H1 (cell line): ENCODE measurements around the gene FLOT1. TPM values are rescaled to one million over a fixed set of nuclear protein-coding genes. Genes with fewer than 3 reads are reported as not detected.

Experiments
- CTCF ChIA-PET: fragments of 300-600 bp; sonication (Branson Sonifier 250); formaldehyde crosslinking; loops from one replicate; lab custom pipeline; 2021; ENCODE audit not compliant: partially characterized antibody; lab: Charles Lee
- POLR2A ChIA-PET: fragments of 300-600 bp; sonication (Branson Sonifier 250); formaldehyde crosslinking; loops from one replicate; lab custom pipeline; 2021; ENCODE audit warnings: inconsistent platforms; ENCODE audit not compliant: partially characterized antibody; lab: Charles Lee
- DNase-seq, 2 experiments: peaks; one replicate each; pipeline versions ENCODE4 v3.0.0 to v3.0.0-alpha.2; 2010 to 2022; ENCODE audit warnings: low spot score in 2 of 2, low read depth in 1 of 2, mixed read lengths in 1 of 2
- FAIRE-seq: peaks from 2 replicates; lab custom pipeline; 2011; peaks lifted over from hg19 to GRCh38; lab: Jason Lieb, UNC
- H2AFZ ChIP-seq: 2 replicates; pipeline ENCODE4 v1.8.1; 2012; ENCODE audit warnings: low read length, inconsistent platforms
- H2AK5ac ChIP-seq: 2 replicates; pipeline ENCODE4 v1.6.1; 2013; ENCODE audit warnings: low read depth, low read length
- H2BK120ac ChIP-seq: replicated peaks from 2 replicates; pipeline ENCODE3; 2013; ENCODE audit warnings: low read depth, low read length, inconsistent platforms
- H2BK12ac ChIP-seq: 2 replicates; pipeline ENCODE4 v1.6.1; 2013; ENCODE audit warnings: low read depth, low read length
- H2BK15ac ChIP-seq: 2 replicates; pipeline ENCODE4 v1.6.1; 2013; ENCODE audit warnings: low read length
- H2BK20ac ChIP-seq: 2 replicates; pipeline ENCODE4 v1.6.1; 2013; ENCODE audit warnings: low read length
- H2BK5ac ChIP-seq: 2 replicates; pipeline ENCODE4 v1.6.1; 2013; ENCODE audit warnings: low read depth, low read length
- H3K14ac ChIP-seq: 2 replicates; pipeline ENCODE4 v1.6.1; 2013; ENCODE audit warnings: inconsistent platforms; ENCODE audit not compliant: insufficient read length
- H3K18ac ChIP-seq: 2 replicates; pipeline ENCODE4 v1.6.1; 2013; ENCODE audit warnings: low read length; ENCODE audit errors: extremely low read depth
- H3K23ac ChIP-seq: 2 replicates; pipeline ENCODE4 v1.6.1; 2013; ENCODE audit warnings: inconsistent platforms; ENCODE audit not compliant: insufficient read length
- H3K23me2 ChIP-seq: 2 replicates; pipeline ENCODE4 v1.6.1; 2013; ENCODE audit warnings: low read depth, low read length
- H3K27ac ChIP-seq: 2 replicates; pipeline ENCODE4 v1.6.1; 2011; ENCODE audit warnings: low read depth, low read length, inconsistent platforms
- H3K27me3 ChIP-seq, 4 experiments: replicated peaks in 1 of 4; 1 replicate in 1 of 4; 2 replicates in 3 of 4; pipeline versions ENCODE4 v1.6.1 to v1.8.1; 2011 to 2013; ENCODE audit warnings: low read length in 3 of 4, mild to moderate bottlenecking in 3 of 4, inconsistent platforms in 2 of 4, mixed read lengths in 2 of 4, moderate library complexity in 1 of 4; ENCODE audit not compliant: control insufficient read depth in 3 of 4, insufficient read depth in 3 of 4; ENCODE audit errors: extremely low read depth in 1 of 4
- H3K36me3 ChIP-seq, 4 experiments: 2 replicates each; pipeline versions ENCODE4 v1.6.1 to v1.8.1; 2011 to 2013; ENCODE audit warnings: mild to moderate bottlenecking in 4 of 4, low read length in 3 of 4, moderate library complexity in 2 of 4, control low read depth in 1 of 4, inconsistent platforms in 1 of 4; ENCODE audit not compliant: insufficient read depth in 4 of 4, control insufficient read depth in 2 of 4
- H3K4ac ChIP-seq: replicated peaks from 2 replicates; pipeline ENCODE3; 2013; ENCODE audit warnings: low read length, low read depth, mixed read lengths, inconsistent platforms; ENCODE audit not compliant: insufficient read length
- H3K4me1 ChIP-seq, 4 experiments: replicated peaks in 1 of 4; 1 replicate in 1 of 4; 2 replicates in 3 of 4; pipeline versions ENCODE4 v1.6.1 to v1.8.1; 2011 to 2013; ENCODE audit warnings: low read length in 3 of 4, inconsistent platforms in 2 of 4, mixed read lengths in 1 of 4; ENCODE audit not compliant: insufficient read depth in 4 of 4, control insufficient read depth in 3 of 4
- H3K4me2 ChIP-seq, 2 experiments: 2 replicates each; pipeline versions ENCODE4 v1.6.1 to v1.8.1; 2011 to 2013; ENCODE audit warnings: low read depth in 2 of 2, low read length in 2 of 2, control low read depth in 1 of 2, inconsistent platforms in 1 of 2, mild to moderate bottlenecking in 1 of 2; ENCODE audit not compliant: insufficient read depth in 1 of 2
- H3K4me3 ChIP-seq, 4 experiments: fragments of 200-600, 300-600 bp in 1 of 4; sonication (generic), shearing (Covaris generic), sonication (Bioruptor Twin) in 1 of 4; 2 replicates each; pipeline versions ENCODE4 v1.5.1 to v1.8.1; 2011 to 2016; ENCODE audit warnings: low read length in 4 of 4, low read depth in 3 of 4, control low read depth in 2 of 4, inconsistent platforms in 2 of 4, mild to moderate bottlenecking in 2 of 4, mixed read lengths in 1 of 4, moderate library complexity in 1 of 4; ENCODE audit not compliant: insufficient read depth in 2 of 4; ENCODE audit errors: extremely low read depth in 1 of 4
- H3K56ac ChIP-seq: replicated peaks from 2 replicates; pipeline ENCODE3; 2013; ENCODE audit warnings: low read depth, mild to moderate bottlenecking, mixed read lengths, low read length, inconsistent platforms; ENCODE audit not compliant: insufficient read length
- H3K79me1 ChIP-seq: 2 replicates; pipeline ENCODE4 v1.6.1; 2013; ENCODE audit warnings: low read depth, low read length, control low read depth
- H3K79me2 ChIP-seq, 2 experiments: 2 replicates each; pipeline versions ENCODE4 v1.6.1 to v1.8.1; 2012 to 2013; ENCODE audit warnings: low read length in 2 of 2, mild to moderate bottlenecking in 2 of 2, inconsistent platforms in 1 of 2; ENCODE audit not compliant: insufficient read depth in 2 of 2, control insufficient read depth in 1 of 2
- H3K9ac ChIP-seq, 4 experiments: replicated peaks in 1 of 4; 1 replicate in 1 of 4; 2 replicates in 3 of 4; pipeline versions ENCODE4 v1.6.1 to v1.8.1; 2011 to 2013; ENCODE audit warnings: low read depth in 3 of 4, low read length in 3 of 4, control low read depth in 2 of 4, mild to moderate bottlenecking in 2 of 4, moderate library complexity in 2 of 4, inconsistent platforms in 1 of 4; ENCODE audit errors: extremely low read depth in 1 of 4
- H3K9me3 ChIP-seq, 2 experiments: 2 replicates each; pipeline versions ENCODE4 v1.6.1 to v1.8.1; 2012 to 2013; ENCODE audit warnings: mild to moderate bottlenecking in 2 of 2, moderate library complexity in 2 of 2, control low read depth in 1 of 2, inconsistent platforms in 1 of 2, low read depth in 1 of 2, low read length in 1 of 2, mixed read lengths in 1 of 2; ENCODE audit not compliant: insufficient read depth in 2 of 2
- H4K20me1 ChIP-seq, 2 experiments: replicated peaks in 1 of 2; 2 replicates each; pipeline versions ENCODE3 to v1.8.1; 2011 to 2013; ENCODE audit warnings: inconsistent platforms in 2 of 2, low read length in 2 of 2, mild to moderate bottlenecking in 1 of 2; ENCODE audit not compliant: insufficient read depth in 2 of 2, control insufficient read depth in 1 of 2
- H4K5ac ChIP-seq: 2 replicates; pipeline ENCODE4 v1.6.1; 2013; ENCODE audit warnings: low read length, low read depth, mixed read lengths, inconsistent platforms; ENCODE audit not compliant: insufficient read length
- H4K8ac ChIP-seq: 2 replicates; pipeline ENCODE4 v1.8.0; 2013; ENCODE audit warnings: mild to moderate bottlenecking, moderate library complexity, low read length, inconsistent platforms; ENCODE audit not compliant: insufficient read depth; ENCODE audit errors: extremely low read depth
- H4K91ac ChIP-seq: replicated peaks from 2 replicates; pipeline ENCODE3; 2013; ENCODE audit warnings: low read length, mixed read lengths, inconsistent platforms; ENCODE audit not compliant: insufficient read length
- CREB1 ChIP-seq: IDR thresholded peaks from 2 replicates; pipeline ENCODE4 v1.6.1; 2012; ENCODE audit warnings: inconsistent platforms
- GABPA ChIP-seq: IDR thresholded peaks from 2 replicates; pipeline ENCODE4 v1.6.1; 2011; ENCODE audit warnings: mild to moderate bottlenecking, low read length, moderate library complexity, borderline replicate concordance; ENCODE audit not compliant: insufficient read depth
- HDAC2 ChIP-seq, 2 experiments: fragments of 300-600 bp in 1 of 2; sonication (generic) in 1 of 2; IDR thresholded peaks; 2 replicates each; pipeline ENCODE4 v1.6.1; 2011 to 2012; ENCODE audit warnings: low read depth in 2 of 2, low read length in 2 of 2, mild to moderate bottlenecking in 2 of 2, moderate library complexity in 2 of 2, borderline replicate concordance in 1 of 2, inconsistent platforms in 1 of 2
- JUN ChIP-seq: IDR thresholded peaks from 2 replicates; pipeline ENCODE4 v1.6.1; 2011; ENCODE audit warnings: low read depth, mild to moderate bottlenecking, improper control_type of control experiment, low read length
- NANOG ChIP-seq: IDR thresholded peaks from 2 replicates; pipeline ENCODE4 v1.6.1; 2011; ENCODE audit warnings: low read length, low read depth, mild to moderate bottlenecking, inconsistent platforms; ENCODE audit not compliant: insufficient read depth, poor library complexity, severe bottlenecking
- POLR2A ChIP-seq, 2 experiments: IDR thresholded peaks; 1 replicate in 1 of 2; 2 replicates in 1 of 2; pipeline ENCODE4 v1.6.1; 2011; ENCODE audit warnings: low read depth in 2 of 2, low read length in 2 of 2, mild to moderate bottlenecking in 2 of 2; ENCODE audit errors: control extremely low read depth in 1 of 2
- TAF1 ChIP-seq: IDR thresholded peaks from 2 replicates; pipeline ENCODE4 v1.6.1; 2011; ENCODE audit warnings: mild to moderate bottlenecking, low read depth, low read length
- TBP ChIP-seq: IDR thresholded peaks from 2 replicates; pipeline ENCODE4 v1.6.1; 2011; ENCODE audit warnings: low read depth, low read length, improper control_type of control experiment
- TCF12 ChIP-seq: IDR thresholded peaks from 2 replicates; pipeline ENCODE4 v1.6.1; 2011; ENCODE audit warnings: low read depth, mild to moderate bottlenecking, low read length
- ZNF274 ChIP-seq: IDR thresholded peaks from 2 replicates; pipeline ENCODE4 v1.7.0; 2012; ENCODE audit warnings: low read length, borderline replicate concordance; ENCODE audit errors: extremely low read depth
- WGBS, 2 experiments: shearing (Covaris generic) in 1 of 2; methylation state at CpG; one replicate each; pipeline versions ENCODE4 v1.1.6 to v1.1.7; 2013 to 2015; ENCODE audit warnings: low lambda C conversion rate in 2 of 2, mixed read lengths in 2 of 2, inconsistent platforms in 1 of 2, low coverage in 1 of 2, missing lambda C conversion rate in 1 of 2; ENCODE audit not compliant: insufficient replicate concordance in 2 of 2, insufficient coverage in 1 of 2, insufficient read length in 1 of 2; ENCODE audit errors: extremely low coverage in 1 of 2, missing lambda C conversion rate in 1 of 2; 5-methylcytosine and 5-hydroxymethylcytosine counted together
- polyA plus RNA-seq, 7 experiments: library from polyadenylated mRNA; depleted of rRNA in 3 of 7; stranded (reverse) in 5 of 7; unstranded in 2 of 7; fragments of >200 nt in 5 of 7; fragments of 200-250 nt in 2 of 7; gene quantifications; 1 replicate in 5 of 7; 2 replicates in 1 of 7; 4 replicates in 1 of 7; pipeline versions ENCODE4 v1.2.1 to v1.2.3, GENCODE V29; 2011 to 2013; ENCODE audit warnings: missing spikeins in 2 of 7, mixed read lengths in 2 of 7
- total RNA-seq: library from RNA; stranded (reverse); fragmentation: NEBNext Ultra II Directional; extraction: Animal tissue kit (Norgen Biotek cat#: 25700); gene quantifications from 2 replicates; pipeline ENCODE4 v1.2.1, GENCODE V29; 2021
- TF ChIP-seq, protein P1 (sequence below): IDR thresholded peaks from 2 replicates; pipeline ENCODE4 v1.6.1; 2012; ENCODE audit warnings: inconsistent platforms

The FLOT1 gene
- total and polyA plus RNA-seq, 2 of the 8 experiments (the other 6 are each of a cell fraction or from before 2014, with no cell fraction given) = 87.5 to 88.1 TPM

DNA sequence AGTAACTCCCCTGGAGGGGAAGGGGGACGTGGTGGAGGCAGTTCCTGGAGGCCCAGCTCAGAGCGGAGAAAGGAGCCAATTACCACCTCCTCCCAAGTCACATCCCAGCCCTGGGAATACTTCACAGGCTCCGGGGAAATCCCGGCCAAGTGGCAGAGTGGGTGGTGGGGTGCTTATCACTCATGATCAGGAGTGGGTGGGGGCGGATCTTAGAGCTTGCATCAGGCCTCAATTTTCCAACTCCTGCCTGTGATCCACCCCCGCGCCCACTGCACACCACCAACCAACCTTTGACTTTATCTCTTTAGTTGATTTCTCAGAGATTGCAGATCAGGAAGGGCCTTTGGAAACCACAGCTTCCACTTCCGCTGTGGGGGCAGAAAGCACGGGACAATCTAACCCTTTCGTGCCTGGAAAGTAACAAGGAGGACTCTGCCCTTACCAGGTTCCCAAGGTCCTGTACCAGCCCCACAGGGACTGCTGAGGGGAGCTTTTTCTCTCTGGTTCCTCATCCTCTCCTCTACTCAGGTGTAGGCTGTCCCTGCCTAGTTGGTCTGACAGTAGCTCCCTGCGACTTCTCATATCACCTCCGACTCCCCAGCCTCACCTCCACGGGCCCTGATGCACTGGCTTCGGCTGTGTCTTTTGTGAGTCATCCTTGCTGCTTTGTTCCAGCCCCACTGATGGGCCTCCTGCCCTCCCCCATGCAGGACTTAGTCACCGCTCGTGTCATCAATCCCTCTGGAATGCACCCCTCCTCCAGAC, 26.8 kb upstream of the FLOT1 start:
- Histone ChIP-seq H3K4ac (no peak overlapping the region), H3K23me2 (no peaks in the 10 kb centered on the region), H3K18ac (peak overlapping the region; percentile 85; the same call in 1 of the 2 replicates), H3K4me3 (no peak overlapping the region), H4K91ac (peak overlapping the region; percentile 72), H3K56ac (no peak overlapping the region), H3K27ac (no peak overlapping the region), H2AK5ac (peak overlapping the region; percentile 75; the same call in 1 of the 2 replicates), H2BK5ac (peak overlapping the region; percentile 72; the same call in 1 of the 2 replicates), H3K9me3 (no peaks in the 10 kb centered on the region), H3K27me3 (no peaks in the 10 kb centered on the region), H3K23ac (no peak overlapping the region), H4K20me1 (no peaks in the 10 kb centered on the region), H3K4me2 (no peak overlapping the region), H3K79me1 (no peaks in the 10 kb centered on the region), H3K79me2 (no peaks in the 10 kb centered on the region), H4K5ac (peak overlapping the region; percentile 10), H3K36me3 (no peaks in the 10 kb centered on the region), H4K8ac (no peak overlapping the region; the same call in 1 of the 2 replicates), H2AFZ (peak overlapping the region; percentile 82), H2BK120ac (peak overlapping the region; percentile 77), H2BK20ac (peak overlapping the region; percentile 93), H2BK15ac (peak overlapping the region; percentile 48; the same call in 1 of the 2 replicates), H3K9ac (no peak overlapping the region; a peak in 1 of 7 replicates), H3K14ac (no peak overlapping the region), H2BK12ac (peak overlapping the region; percentile 97), H3K4me1 (peaks cover 4 to 12% (median 8%) of the 10 kb centered on the region in 4 experiments)
- ChIA-PET POLR2A (interaction anchor here (0.6 to 1.4 kb wide), 9 partner anchors 12 to 116 kb away, joined by 3 to 6 read pairs (median 3); partner anchors contain the start of genes FLOT1 and IER3), CTCF (interaction anchor here (0.6 to 1.4 kb wide), 5 partner anchors 21 to 275 kb away, joined by 3 to 5 read pairs (median 3); partner anchors contain the start of gene FLOT1)
- 65% methylated on average over 16 of the region's 16 CpGs; no CpG with 5 or more reads in 1 of the 2 experiments for WGBS, 2 experiments
- DNase-seq = peak in 1 of 2 experiments; percentile 49
- FAIRE-seq = no peak
- TF ChIP-seq HDAC2 (IDR thresholded peaks at IDR 0.05; ENCODE audit: borderline replicate concordance in 1 of 2, low read depth in 2 of 2, low read length in 2 of 2) = no peak
- peak; percentile 71 for TF ChIP-seq CREB1
- no peak for TF ChIP-seq GABPA
- no peak for TF ChIP-seq TCF12
- TF ChIP-seq, protein P1, sequence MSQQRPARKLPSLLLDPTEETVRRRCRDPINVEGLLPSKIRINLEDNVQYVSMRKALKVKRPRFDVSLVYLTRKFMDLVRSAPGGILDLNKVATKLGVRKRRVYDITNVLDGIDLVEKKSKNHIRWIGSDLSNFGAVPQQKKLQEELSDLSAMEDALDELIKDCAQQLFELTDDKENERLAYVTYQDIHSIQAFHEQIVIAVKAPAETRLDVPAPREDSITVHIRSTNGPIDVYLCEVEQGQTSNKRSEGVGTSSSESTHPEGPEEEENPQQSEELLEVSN = no peak
- TF ChIP-seq ZNF274 = no peak
- peak in 1 of 2 experiments; percentile 33; a peak in 1 of 3 replicates for TF ChIP-seq POLR2A (IDR thresholded peaks at IDR 0.05; ENCODE audit: control extremely low read depth in 1 of 2, low read depth in 2 of 2, low read length in 2 of 2)
- TF ChIP-seq JUN = peak; percentile 55; the same call in 1 of the 2 replicates
- no peak for TF ChIP-seq NANOG
- TF ChIP-seq TAF1 = 0 out of 2 replicates have a peak, but pooled peaks have one; percentile 36
- no peak for TF ChIP-seq TBP
